Smooth muscle cell (in vitro differentiated cells): ENCODE data around the gene CHAC1. TPM values are rescaled to one million over a fixed set of nuclear protein-coding genes. Genes with fewer than 3 reads are reported as not detected.
"Not testable (repeated sequence)": the region's sequence is repeated elsewhere in the genome, so short reads cannot be mapped to it uniquely, and the experiment has no call there.

ENCODE experiments used
- DNase-seq: peaks from one replicate; lab custom pipeline; 2025; ENCODE audit not compliant: unreplicated experiment; lab: John Stamatoyannopoulos, UW
- H2AFZ ChIP-seq: fragments of 200-600 bp; sonication (generic); 2 replicates; pipeline ENCODE4 v1.6.0; 2016; ENCODE audit warnings: antibody characterized with exemption, low read depth, mild to moderate bottlenecking
- H3F3A ChIP-seq: fragments of 200-600 bp; sonication (generic); 2 replicates; pipeline ENCODE4 v1.6.0; 2017; ENCODE audit warnings: antibody characterized with exemption, low read depth
- H3K27ac ChIP-seq: fragments of 200-600 bp; sonication (generic); 2 replicates; pipeline ENCODE4 v1.5.1; 2016; ENCODE audit warnings: low read depth, mild to moderate bottlenecking
- H3K27me3 ChIP-seq: fragments of 200-600 bp; sonication (generic); 2 replicates; pipeline ENCODE4 v1.6.1; 2016; ENCODE audit warnings: low read depth, mild to moderate bottlenecking
- H3K36me3 ChIP-seq: fragments of 200-600 bp; sonication (generic); 2 replicates; pipeline ENCODE4 v1.5.1; 2016; ENCODE audit warnings: low read depth
- H3K4me1 ChIP-seq: fragments of 200-600 bp; sonication (generic); 2 replicates; pipeline ENCODE4 v1.5.1; 2016; ENCODE audit warnings: low read depth
- H3K4me2 ChIP-seq: fragments of 200-600 bp; sonication (generic); 2 replicates; pipeline ENCODE4 v1.6.0; 2016; ENCODE audit warnings: mild to moderate bottlenecking
- H3K4me3 ChIP-seq: fragments of 200-600 bp; sonication (generic); 2 replicates; pipeline ENCODE4 v1.5.1; 2016; ENCODE audit warnings: mild to moderate bottlenecking
- H3K79me2 ChIP-seq: fragments of 200-600 bp; sonication (generic); 2 replicates; pipeline ENCODE4 v1.6.0; 2016; ENCODE audit warnings: low read depth, mild to moderate bottlenecking
- H3K9ac ChIP-seq: fragments of 200-600 bp; sonication (generic); 2 replicates; pipeline ENCODE4 v1.6.0; 2016; ENCODE audit warnings: low read depth
- H3K9me3 ChIP-seq: fragments of 200-600 bp; sonication (generic); replicated peaks from 2 replicates; pipeline ENCODE4 v1.5.1; 2016; ENCODE audit warnings: low read depth
- H4K20me1 ChIP-seq: fragments of 200-600 bp; sonication (generic); 2 replicates; pipeline ENCODE4 v1.6.0; 2016; ENCODE audit warnings: low read depth
- CTCF ChIP-seq: fragments of 200-600 bp; sonication (generic); IDR thresholded peaks from 2 replicates; pipeline ENCODE4 v1.5.1; 2017; ENCODE audit warnings: borderline replicate concordance, mild to moderate bottlenecking, antibody characterized with exemption; ENCODE audit not compliant: insufficient read depth, poor library complexity, severe bottlenecking
- WGBS: methylation state at CpG from one replicate; pipeline ENCODE4 v1.1.7; 2016; ENCODE audit warnings: low lambda C conversion rate; 5-methylcytosine and 5-hydroxymethylcytosine counted together
- polyA plus RNA-seq: library from polyadenylated mRNA; unstranded; fragments of >200 nt; fragmentation: Nextera tagmentation; extraction: Ambion mirVana; gene quantifications from 2 replicates; pipeline ENCODE4 v1.2.1, GENCODE V29; 2016
- total RNA-seq: library from RNA; depleted of rRNA; stranded (reverse); fragments of >200 nt; gene quantifications from 2 replicates; pipeline ENCODE4 v1.2.3, GENCODE V29; 2014

The CHAC1 gene
- total and polyA plus RNA-seq, 2 experiments from 2014 or later = 29.6 to 31.5 TPM

- H3K4me1 ChIP-seq = peaks cover 6% of the 10 kb centered on the region
- no peak for TF ChIP-seq CTCF
- DNase-seq = no peak
- no peak overlapping the region for H3K4me2 ChIP-seq
- H3K4me3 ChIP-seq = no peak overlapping the region
- H3K9ac ChIP-seq = no peak overlapping the region
- H3K27me3 ChIP-seq = no peaks in the 10 kb centered on the region
- no peak overlapping the region for H3K27ac ChIP-seq
- peaks cover 3% of the 10 kb centered on the region for H3F3A ChIP-seq
- no peaks in the 10 kb centered on the region for H3K9me3 ChIP-seq
- H4K20me1 ChIP-seq = peaks cover 31% of the 10 kb centered on the region
- H3K79me2 ChIP-seq = peaks cover 16% of the 10 kb centered on the region
- H2AFZ ChIP-seq = no peak overlapping the region
- WGBS = 69% methylated on average over 22 of the region's 22 CpGs
- H3K36me3 ChIP-seq = no peaks in the 10 kb centered on the region
Measured at GRCh38 chr15:40959331-40960141, 6.3 kb downstream of the CHAC1 start.

GRCh38 chr15:40960151-40960885, 7.0 kb downstream of the CHAC1 start:
- H3K4me3 ChIP-seq = no peak overlapping the region

GRCh38 chr15:40960925-40961324, 7.7 kb downstream of the CHAC1 start:
- Histone ChIP-seq H3F3A (peaks cover 3% of the 10 kb centered on the region), H3K27me3 (no peaks in the 10 kb centered on the region), H3K4me2 (no peak overlapping the region), H3K79me2 (peaks cover 5% of the 10 kb centered on the region), H3K27ac (no peak overlapping the region), H2AFZ (no peak overlapping the region), H3K36me3 (no peaks in the 10 kb centered on the region), H4K20me1 (peaks cover 17% of the 10 kb centered on the region), H3K4me1 (peaks cover 6% of the 10 kb centered on the region), H3K9ac (no peak overlapping the region), H3K4me3 (no peak overlapping the region), H3K9me3 (no peaks in the 10 kb centered on the region)
- WGBS = 93% methylated on average over 11 of the region's 11 CpGs
- DNase-seq = no peak
- TF ChIP-seq CTCF = no peak

More at GRCh38 chr15:40960151-40960885, 7.0 kb downstream of the CHAC1 start:
- Histone ChIP-seq H3K27me3 (no peaks in the 10 kb centered on the region), H3K4me1 (peaks cover 6% of the 10 kb centered on the region), H2AFZ (no peak overlapping the region), H3K9ac (no peak overlapping the region), H3F3A (peaks cover 3% of the 10 kb centered on the region), H3K36me3 (no peaks in the 10 kb centered on the region), H3K27ac (no peak overlapping the region), H3K9me3 (no peaks in the 10 kb centered on the region), H3K79me2 (peaks cover 8% of the 10 kb centered on the region), H3K4me2 (no peak overlapping the region), H4K20me1 (peaks cover 23% of the 10 kb centered on the region)
- no peak for DNase-seq
- no peak for TF ChIP-seq CTCF
- 92% methylated on average over 16 of the region's 16 CpGs for WGBS

- not testable (repeated sequence) for H4K20me1 ChIP-seq, H3K4me3 ChIP-seq, H3F3A ChIP-seq, H3K27ac ChIP-seq, H3K36me3 ChIP-seq, H3K9me3 ChIP-seq, H3K9ac ChIP-seq, H3K27me3 ChIP-seq, H3K4me2 ChIP-seq, H3K4me1 ChIP-seq, H2AFZ ChIP-seq, H3K79me2 ChIP-seq, DNase-seq
- WGBS = 98% methylated on average over 24 of the region's 25 CpGs
Measured at GRCh38 chr15:40961740-40962139, 8.5 kb downstream of the CHAC1 start.

- H3K9me3 ChIP-seq, H3K27ac ChIP-seq, H3K4me2 ChIP-seq, H4K20me1 ChIP-seq, DNase-seq, H3K36me3 ChIP-seq, H3K27me3 ChIP-seq, H3K9ac ChIP-seq, H3K4me3 ChIP-seq, H2AFZ ChIP-seq, H3K79me2 ChIP-seq, H3F3A ChIP-seq, H3K4me1 ChIP-seq: not testable (repeated sequence)
- 99% methylated on average over 14 of the region's 14 CpGs for WGBS
Measured at GRCh38 chr15:40962317-40962716, 9.0 kb downstream of the CHAC1 start.
